ENCODE measurements around the gene MYH3.

GRCh38 chr17:10585529-10585928, 71.6 kb downstream of the MYH3 start:
- TF ChIP-seq CTCF (conservative IDR thresholded peaks at IDR 0.05) (no peak), ZFX (IDR thresholded peaks at IDR 0.05) (no peak)

Measured in C4-2B (cell line).